Right kidney (tissue), 1 donor: ENCODE results near the gene MYCBP2.
"Not testable (repeated sequence)": the region's sequence is repeated elsewhere in the genome, so short reads cannot be mapped to it uniquely, and the experiment has no call there.

ENCODE experiments used
- DNase-seq: peaks from one replicate; pipeline ENCODE4 v3.0.0-alpha.2; 2016

The MYCBP2 gene

DNA sequence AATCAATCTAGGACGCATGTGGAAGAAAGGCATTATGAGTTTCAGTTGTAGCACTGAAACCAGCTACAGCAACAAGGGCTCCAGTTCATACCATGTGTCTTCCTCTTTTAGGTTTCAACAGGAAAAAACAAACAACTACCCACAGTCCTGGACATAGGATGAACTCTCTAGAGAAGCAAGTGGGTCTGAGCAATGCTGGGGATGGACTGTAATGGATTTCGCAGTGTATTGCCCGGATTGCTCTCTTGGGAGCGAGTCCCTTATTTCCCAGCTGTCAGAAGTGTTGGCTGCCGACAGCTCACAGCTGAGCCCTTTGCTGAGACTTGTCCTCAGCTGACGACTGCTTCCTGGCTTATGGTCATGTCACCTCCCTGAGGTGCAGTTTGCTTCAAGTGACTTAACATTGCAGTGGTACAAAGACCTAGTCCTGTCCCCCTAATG lies 12.1 kb upstream of the MYCBP2 start:
- no peak for DNase-seq

- DNase-seq: no peak
These were observed 11.4 kb upstream of the MYCBP2 start for GRCh38 chr13:77338329-77338728.

DNA sequence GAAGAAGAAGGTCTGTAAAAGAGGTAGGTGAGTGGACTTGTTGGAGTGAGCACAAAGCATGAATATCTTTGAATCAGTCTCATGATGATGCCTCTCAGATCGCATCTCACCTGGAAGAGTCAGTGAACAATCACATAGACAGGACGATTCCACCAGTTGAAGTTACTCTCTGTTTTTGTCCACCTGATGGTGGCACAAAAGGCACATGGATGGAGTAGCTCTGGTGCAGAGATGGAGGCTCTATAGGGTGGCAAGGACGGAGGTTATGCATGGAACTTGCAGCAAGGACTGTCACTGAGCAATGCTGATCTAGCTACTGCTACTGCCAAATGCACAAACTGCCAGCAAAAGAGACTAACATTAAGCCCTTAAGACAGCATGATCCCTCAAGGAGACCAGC lies 10.3 kb upstream of the MYCBP2 start:
- no peak for DNase-seq

- DNase-seq: no peak
These were observed 8.6 kb upstream of the MYCBP2 start for GRCh38 chr13:77335543-77335942.

- DNase-seq: no peak
These were observed 6.7 kb upstream of the MYCBP2 start for GRCh38 chr13:77333594-77333993.

DNA sequence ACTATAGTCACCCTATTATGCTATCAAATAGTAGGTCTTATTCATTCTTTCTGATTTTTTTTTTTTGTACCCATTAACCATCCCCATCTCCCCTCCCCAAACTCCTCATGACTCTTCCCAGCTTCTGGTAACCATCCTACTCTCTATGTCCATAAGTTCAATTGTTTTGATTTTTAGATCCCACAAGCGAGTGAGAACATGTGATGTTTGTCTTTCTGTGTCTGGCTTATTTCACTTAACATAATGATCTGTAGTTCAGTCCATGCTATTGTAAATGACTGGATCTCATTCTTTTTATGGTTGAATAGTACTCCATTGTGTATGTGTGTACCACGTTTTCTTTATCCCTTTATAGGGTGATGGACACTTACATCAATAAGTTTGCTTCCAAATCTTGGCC lies 4.5 kb upstream of the MYCBP2 start:
- no peak for DNase-seq

DNA sequence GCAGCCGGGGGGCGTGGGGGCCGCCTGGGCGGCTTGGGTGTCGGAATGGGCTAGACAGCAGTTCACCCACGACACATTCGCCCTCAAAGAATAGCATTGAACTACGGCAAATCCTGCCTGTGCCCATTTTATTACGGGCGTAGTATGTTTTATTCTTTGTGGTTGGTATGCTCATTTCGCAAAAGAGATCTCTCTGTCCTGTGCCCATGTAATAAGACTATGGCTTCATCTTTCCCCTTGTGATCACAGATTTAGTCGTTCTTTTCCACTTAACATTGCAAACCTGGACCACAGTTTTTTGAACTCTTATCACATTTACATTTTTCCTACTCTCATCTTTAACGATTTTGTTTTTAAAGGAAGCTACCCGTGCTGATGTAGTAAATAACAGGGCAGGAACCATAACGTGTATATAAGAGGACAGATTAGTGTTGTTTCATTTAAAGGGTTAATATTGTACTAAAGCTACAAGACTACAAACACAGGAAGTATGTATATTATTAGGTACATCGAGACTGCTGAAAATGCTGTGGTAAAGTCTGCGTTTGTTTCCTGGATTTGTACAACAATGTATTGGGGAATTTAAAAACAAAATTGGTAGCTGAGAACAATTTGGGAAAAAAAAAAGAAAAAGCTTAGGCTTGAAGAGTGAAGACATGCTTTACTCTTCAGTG lies 3.2 kb upstream of the MYCBP2 start:
- DNase-seq: no peak

DNA sequence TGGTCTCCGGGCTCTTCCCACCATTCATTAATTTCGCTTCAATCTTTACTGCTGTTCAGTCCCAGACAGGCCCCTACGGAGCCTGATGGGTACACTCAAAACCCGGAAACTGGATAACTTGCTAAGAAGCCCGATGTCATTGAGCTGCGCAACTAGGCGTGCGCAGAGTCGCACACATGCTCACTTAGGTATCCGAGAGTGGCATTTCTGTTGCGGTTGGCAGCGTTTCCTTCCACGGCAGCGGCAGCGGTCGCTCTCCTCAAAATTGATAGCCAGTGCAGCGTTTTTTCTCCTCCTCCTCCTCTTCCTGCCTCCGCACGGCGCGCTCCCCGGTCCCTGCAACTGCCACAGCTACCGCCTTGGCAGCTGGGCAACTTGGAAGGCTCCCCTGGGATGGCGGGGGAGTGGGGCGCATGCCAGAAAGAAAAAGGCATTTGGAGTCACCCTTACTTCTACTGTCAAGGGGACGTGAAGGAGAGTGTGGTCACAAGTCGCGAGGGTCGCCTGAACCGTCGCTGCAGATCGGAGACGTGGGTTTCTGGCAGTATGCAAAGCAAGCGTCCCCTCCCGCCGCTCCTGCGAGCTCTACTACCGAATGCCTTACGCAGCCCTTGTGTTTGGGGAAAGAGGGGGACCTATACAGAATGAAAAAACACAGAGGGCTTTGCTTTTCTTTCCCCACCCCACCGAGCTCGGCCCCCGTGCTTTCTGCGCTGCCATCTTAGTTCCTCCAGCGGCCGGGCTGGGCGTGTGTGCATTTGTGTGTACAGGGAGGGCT lies 2.4 kb upstream of the MYCBP2 start:
- DNase-seq: peak; percentile 94

DNA sequence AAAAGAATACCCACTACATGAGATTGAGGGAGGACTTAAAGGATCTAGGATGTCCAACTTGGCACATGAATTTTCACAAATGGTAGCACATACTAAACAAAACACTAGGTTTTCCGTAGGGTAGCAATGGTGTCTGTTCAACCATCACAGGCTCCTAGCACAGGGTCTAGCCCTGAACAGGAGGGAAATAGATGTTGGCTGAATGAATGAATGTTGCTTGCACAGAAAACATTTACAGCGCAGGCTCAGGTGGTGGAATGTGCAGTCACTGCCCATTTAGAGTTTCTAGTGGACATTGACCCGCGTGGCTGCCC lies 1.9 kb upstream of the MYCBP2 start:
- DNase-seq: no peak

- DNase-seq: peak; percentile 30
These were observed 1.4 kb downstream of the MYCBP2 start for GRCh38 chr13:77325371-77325980.

DNA sequence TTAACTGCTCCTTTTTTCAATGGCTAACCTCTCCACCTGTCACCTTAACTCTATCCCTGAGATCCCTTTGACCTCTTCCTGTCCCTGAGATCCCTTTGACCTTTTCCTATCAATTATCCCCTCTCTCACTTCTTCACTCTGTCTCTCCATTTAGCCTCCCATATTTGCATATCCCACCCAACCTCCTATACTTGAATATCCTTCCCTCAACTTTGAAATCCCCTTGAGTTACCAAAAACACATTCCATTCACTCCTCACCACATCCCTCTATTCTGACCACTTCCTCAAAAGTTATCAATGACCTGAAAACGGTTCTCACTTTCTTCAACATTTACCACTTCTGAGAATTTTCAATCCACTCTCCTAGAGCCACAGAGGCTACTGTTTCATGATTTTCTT lies 3.0 kb downstream of the MYCBP2 start:
- no peak for DNase-seq

- DNase-seq: no peak
These were observed 7.4 kb downstream of the MYCBP2 start for GRCh38 chr13:77319536-77319935.

- no peak for DNase-seq
These were observed 8.2 kb downstream of the MYCBP2 start for GRCh38 chr13:77318741-77319140.

DNA sequence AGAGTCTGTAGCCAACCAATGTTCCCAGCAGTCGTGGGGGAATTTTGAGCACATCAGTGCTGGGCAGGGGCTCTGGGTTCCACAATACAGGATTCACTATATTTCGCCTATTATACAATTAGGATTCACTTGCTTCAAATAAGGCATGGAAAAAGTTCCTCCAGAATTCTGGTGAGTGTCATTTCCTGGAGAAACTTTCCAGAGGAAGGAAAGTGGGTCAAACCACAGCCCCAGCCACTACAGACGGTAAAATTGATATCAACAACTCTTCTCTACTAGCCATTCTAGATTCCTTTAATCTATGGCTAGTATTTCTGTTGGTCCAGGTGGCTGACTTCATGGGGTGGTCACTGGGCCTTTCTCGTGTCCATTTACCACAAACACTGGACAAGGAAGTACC lies 10.5 kb downstream of the MYCBP2 start:
- DNase-seq: no peak

- not testable (repeated sequence) for DNase-seq
These were observed 11.4 kb downstream of the MYCBP2 start for GRCh38 chr13:77315509-77315908.

GRCh38 chr13:77313923-77314322 lies 13.0 kb downstream of the MYCBP2 start:
- no peak for DNase-seq

DNA sequence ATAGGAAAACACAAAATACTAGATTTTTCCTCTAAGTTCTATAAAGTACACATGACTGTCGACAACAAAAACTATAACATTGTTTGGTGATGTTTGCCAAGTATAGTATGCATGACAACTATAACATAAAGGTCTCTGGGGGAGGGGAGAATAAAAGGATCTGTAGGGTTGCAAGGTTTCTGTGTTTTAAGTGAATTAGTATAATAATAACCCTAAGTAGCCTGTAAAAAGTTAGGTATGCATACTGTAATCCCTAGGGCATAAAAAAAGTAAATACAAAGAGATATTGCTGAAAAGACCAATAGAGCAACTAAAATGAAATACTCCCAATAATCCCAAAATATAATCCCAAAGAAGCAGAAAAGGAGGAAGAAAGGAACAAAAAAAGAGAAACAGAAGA lies 14.6 kb downstream of the MYCBP2 start:
- DNase-seq: no peak

GRCh38 chr13:77310579-77311279 lies 16.2 kb downstream of the MYCBP2 start:
- no peak for DNase-seq

GRCh38 chr13:77310161-77310560 lies 16.7 kb downstream of the MYCBP2 start:
- no peak for DNase-seq

DNA sequence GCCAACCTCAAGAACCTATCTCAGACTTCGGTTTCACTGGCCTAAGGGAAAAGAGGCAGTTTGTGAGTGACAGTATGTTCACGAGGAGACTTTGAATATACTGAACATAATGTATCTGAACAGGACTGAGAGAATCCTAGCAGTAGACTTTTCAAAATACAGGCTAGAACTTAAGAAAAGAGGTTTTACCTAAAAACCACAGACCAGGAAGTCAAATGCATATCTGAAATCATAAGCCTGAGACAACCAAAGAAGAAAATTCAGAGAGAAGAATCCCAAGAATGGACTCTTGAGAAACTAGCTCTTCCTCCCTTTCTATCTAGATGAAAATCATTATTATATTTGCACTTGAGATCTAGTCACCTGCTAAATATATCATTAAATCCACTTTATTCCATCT lies 17.6 kb downstream of the MYCBP2 start:
- no peak for DNase-seq

- no peak for DNase-seq
These were observed 20.4 kb downstream of the MYCBP2 start for GRCh38 chr13:77306458-77306857.

GRCh38 chr13:77305266-77305665 lies 21.6 kb downstream of the MYCBP2 start:
- DNase-seq: no peak
